ENCODE data around the gene PUSL1.

The PUSL1 gene

DNA sequence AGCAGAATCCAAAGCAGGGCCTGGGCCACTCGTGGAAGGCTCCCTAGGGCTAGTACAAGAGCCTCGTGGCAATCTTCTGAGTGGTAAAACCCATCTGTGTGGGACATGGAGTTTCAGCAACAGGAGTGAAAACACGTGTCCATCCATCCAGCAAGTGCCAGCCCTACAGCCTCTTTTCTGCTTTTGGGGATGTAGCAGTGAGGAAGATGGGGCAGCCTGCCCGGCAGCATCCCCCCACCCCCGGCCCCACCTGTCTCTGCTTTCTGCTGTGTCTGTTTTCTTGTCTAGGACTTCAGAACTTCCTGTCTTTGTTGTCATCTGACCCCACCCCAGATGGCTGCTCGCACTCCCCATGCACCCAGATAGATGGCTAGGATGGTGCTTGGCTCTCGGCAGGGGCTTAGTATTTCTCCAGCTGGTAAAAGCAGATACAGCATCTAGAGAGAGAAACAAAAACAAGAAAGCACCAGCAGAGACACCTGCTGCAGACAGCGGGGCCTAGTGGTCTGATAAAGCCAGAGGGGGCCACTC lies 17.7 kb downstream of the PUSL1 start:
- Histone ChIP-seq H3K4me3 (ENCODE audit: low read depth, low read length) (no peak overlapping the region), H3K36me3 (replicated peaks) (peaks cover 12% of the 10 kb centered on the region), H3K27me3 (replicated peaks) (no peaks in the 10 kb centered on the region), H3K27ac (no peak overlapping the region)
- in situ Hi-C loops (cut with HindIII; ENCODE audit: low pct_ligation_motif_present, low sequenced_read_pairs), result no loop called here
- TF ChIP-seq, protein P1, sequence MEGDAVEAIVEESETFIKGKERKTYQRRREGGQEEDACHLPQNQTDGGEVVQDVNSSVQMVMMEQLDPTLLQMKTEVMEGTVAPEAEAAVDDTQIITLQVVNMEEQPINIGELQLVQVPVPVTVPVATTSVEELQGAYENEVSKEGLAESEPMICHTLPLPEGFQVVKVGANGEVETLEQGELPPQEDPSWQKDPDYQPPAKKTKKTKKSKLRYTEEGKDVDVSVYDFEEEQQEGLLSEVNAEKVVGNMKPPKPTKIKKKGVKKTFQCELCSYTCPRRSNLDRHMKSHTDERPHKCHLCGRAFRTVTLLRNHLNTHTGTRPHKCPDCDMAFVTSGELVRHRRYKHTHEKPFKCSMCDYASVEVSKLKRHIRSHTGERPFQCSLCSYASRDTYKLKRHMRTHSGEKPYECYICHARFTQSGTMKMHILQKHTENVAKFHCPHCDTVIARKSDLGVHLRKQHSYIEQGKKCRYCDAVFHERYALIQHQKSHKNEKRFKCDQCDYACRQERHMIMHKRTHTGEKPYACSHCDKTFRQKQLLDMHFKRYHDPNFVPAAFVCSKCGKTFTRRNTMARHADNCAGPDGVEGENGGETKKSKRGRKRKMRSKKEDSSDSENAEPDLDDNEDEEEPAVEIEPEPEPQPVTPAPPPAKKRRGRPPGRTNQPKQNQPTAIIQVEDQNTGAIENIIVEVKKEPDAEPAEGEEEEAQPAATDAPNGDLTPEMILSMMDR (IDR thresholded peaks at IDR 0.05; ENCODE audit: low read depth, low read length, missing control alignments), result no peak
- no peak for DNase-seq

DNA sequence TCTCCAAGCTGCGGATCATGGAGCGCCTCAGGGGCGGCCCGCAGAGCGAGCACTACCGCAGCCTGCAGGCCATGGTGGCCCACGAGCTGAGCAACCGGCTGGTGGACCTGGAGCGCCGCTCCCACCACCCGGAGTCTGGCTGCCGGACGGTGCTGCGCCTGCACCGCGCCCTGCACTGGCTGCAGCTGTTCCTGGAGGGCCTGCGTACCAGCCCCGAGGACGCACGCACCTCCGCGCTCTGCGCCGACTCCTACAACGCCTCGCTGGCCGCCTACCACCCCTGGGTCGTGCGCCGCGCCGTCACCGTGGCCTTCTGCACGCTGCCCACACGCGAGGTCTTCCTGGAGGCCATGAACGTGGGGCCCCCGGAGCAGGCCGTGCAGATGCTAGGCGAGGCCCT lies 18.9 kb downstream of the PUSL1 start:
- Histone ChIP-seq H3K27ac (no peak overlapping the region), H3K36me3 (replicated peaks) (peaks cover 12% of the 10 kb centered on the region), H3K4me3 (ENCODE audit: low read depth, low read length) (no peak overlapping the region), H3K27me3 (replicated peaks) (no peaks in the 10 kb centered on the region)
- in situ Hi-C loops (cut with HindIII; ENCODE audit: low pct_ligation_motif_present, low sequenced_read_pairs), result no loop called here
- DNase-seq, result no peak
- TF ChIP-seq, protein P1 (IDR thresholded peaks at IDR 0.05; ENCODE audit: low read depth, low read length, missing control alignments), result no peak

DNA sequence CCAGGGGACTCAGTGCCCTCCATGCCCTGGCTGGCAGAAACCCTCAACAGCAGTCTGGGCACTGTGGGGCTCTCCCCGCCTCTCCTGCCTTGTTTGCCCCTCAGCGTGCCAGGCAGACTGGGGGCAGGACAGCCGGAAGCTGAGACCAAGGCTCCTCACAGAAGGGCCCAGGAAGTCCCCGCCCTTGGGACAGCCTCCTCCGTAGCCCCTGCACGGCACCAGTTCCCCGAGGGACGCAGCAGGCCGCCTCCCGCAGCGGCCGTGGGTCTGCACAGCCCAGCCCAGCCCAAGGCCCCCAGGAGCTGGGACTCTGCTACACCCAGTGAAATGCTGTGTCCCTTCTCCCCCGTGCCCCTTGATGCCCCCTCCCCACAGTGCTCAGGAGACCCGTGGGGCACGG lies 19.9 kb downstream of the PUSL1 start:
- TF ChIP-seq, protein P1 (IDR thresholded peaks at IDR 0.05; ENCODE audit: low read depth, low read length, missing control alignments), result no peak
- in situ Hi-C loops (cut with HindIII; ENCODE audit: low pct_ligation_motif_present, low sequenced_read_pairs), result no loop called here
- H3K4me3 ChIP-seq (ENCODE audit: low read depth, low read length), result no peak overlapping the region

DNA sequence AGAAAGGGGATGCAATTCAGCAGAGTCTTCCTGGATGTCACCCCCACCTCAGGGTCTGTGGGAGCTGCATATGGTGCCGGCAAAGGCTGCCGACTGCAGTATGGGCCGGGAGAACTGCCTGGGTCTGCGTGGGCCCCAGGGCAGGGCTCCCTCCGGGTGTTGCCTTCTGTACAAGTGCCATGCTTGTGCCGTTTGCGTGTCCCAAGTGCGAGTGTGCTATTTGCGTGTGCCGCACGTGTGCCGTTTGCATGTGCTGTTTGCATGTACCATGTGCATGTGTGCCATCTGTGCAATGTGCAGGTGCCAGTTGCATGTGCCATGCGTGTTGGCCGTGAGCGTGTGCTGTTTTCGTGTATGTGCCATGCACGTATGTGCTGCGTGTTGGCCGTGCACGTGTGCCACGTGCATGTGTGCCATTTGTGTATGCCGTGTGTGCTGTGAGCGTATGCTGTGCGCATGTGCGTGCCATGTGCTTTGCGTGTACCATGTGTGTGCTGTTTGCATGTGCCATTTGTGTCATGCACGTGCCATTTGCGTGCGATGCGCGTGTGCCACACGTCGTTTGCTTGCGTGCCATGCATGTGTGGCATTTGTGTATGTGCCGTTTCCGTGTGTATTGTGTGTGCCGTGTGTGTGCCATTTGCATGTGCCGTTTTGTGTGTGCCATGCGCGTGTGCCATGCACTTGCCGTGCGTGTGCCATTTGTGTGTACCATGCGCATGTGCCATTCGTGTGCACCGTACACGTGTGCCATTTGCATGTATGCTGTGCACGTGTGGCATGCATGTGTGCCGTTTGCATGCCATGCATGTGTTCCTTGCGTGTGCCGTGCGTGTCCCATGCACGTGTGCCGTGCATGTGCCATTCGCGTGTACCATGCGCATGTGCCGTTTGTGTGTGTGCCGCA lies 21.2 kb downstream of the PUSL1 start:
- DNase-seq, result no peak
- in situ Hi-C loops (cut with HindIII; ENCODE audit: low pct_ligation_motif_present, low sequenced_read_pairs), result no loop called here
- TF ChIP-seq, protein P1 (IDR thresholded peaks at IDR 0.05; ENCODE audit: low read depth, low read length, missing control alignments), result no peak
- H3K27ac ChIP-seq, result no peak overlapping the region
- H3K4me3 ChIP-seq (ENCODE audit: low read depth, low read length), result no peak overlapping the region
- H3K27me3 ChIP-seq (replicated peaks), result no peaks in the 10 kb centered on the region
- peaks cover 12% of the 10 kb centered on the region for H3K36me3 ChIP-seq (replicated peaks)

More for the DNA sequence above, 19.9 kb downstream of the PUSL1 start:
- no peak for DNase-seq
- Histone ChIP-seq H3K27me3 (replicated peaks) (no peaks in the 10 kb centered on the region), H3K36me3 (replicated peaks) (peaks cover 12% of the 10 kb centered on the region), H3K27ac (no peak overlapping the region)

DNA sequence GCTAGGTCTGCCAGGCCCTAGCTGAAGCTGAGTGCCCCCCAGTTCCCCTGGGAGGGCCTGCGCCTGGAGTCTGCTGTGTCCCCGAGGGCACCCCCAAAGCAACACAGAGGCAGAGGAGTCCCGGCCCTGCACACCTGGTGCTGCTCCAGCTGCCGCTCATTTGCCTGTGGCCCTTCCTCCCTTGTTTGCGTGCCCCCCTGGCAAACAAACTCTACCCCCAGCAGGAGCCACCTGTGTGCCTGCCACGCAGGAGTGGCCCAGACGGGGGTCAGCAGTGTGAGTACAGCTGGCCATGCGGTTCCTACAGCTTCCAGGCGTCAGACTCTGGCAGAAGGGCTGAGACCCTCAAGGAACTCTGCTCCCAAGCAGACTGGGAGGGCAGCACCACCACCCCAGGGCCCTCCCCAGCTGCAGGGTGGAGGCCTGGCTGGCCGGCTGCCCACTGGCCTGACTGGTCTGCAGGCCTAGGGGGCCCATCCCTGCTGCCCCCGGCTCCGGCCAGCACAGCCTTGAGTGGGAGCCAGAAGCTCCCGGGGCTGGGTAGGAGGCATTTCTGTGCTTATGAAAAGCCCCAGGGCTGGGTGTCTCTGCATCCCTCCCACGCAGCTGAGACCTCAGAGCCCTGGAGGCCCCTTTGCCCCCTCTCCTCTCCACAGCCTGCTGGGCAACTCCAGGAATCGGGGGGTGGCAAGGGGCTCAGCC lies 22.1 kb downstream of the PUSL1 start:
- TF ChIP-seq, protein P1 (IDR thresholded peaks at IDR 0.05; ENCODE audit: low read depth, low read length, missing control alignments), result no peak
- Histone ChIP-seq H3K36me3 (replicated peaks) (peaks cover 14% of the 10 kb centered on the region), H3K4me3 (ENCODE audit: low read depth, low read length) (no peak overlapping the region), H3K27me3 (replicated peaks) (no peaks in the 10 kb centered on the region), H3K27ac (no peak overlapping the region)
- DNase-seq, result no peak
- in situ Hi-C loops (cut with HindIII; ENCODE audit: low pct_ligation_motif_present, low sequenced_read_pairs), result no loop called here

All from brain microvascular endothelial cell (primary cell).